Measurements from ENCODE around the gene M1AP.

The M1AP gene

GRCh38 chr2:74576863-74577229 lies 71.3 kb downstream of the M1AP start:
- TF ChIP-seq CTCF (conservative IDR thresholded peaks at IDR 0.05; ENCODE audit: low read length): peak; percentile 56
- DNase-seq (ENCODE audit: low read depth): peak; percentile 98
- no peak overlapping the region; the same call in 1 of the 2 replicates for H3K4me3 ChIP-seq (ENCODE audit: low read length)

DNA sequence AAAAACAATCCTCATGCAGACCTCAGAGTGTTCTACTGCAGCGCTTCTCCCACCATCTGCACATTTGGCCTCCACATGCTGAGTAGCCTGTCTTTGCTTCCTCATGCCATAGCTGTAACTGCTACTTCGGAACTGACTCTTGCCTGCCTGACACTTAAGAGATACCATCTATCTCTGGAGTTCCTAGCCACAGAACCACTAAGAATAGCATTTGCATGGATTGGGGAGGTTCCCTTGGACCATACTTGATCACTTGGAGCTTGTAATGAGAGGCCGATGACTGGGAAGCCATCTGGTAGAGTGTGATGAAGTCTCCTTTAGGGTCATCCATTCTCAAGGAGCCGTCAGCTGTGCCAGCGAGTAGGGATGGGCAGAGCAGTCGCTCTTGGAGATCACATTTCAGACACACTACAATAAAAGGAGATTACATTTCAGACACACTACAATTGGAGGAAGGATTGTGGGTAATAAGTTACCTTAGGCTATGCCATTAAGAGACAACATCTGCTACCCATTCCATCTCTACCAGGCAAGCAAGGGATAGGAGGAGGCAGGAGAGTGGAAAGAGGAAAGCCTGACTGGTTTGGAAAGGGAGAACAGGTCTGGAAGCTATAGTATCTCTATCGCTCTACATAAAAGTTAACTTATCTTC lies 71.8 kb downstream of the M1AP start:
- peak; percentile 96 for DNase-seq (ENCODE audit: low read depth)
- peak overlapping the region; percentile 18 for H3K4me3 ChIP-seq (ENCODE audit: low read length)
- TF ChIP-seq CTCF (conservative IDR thresholded peaks at IDR 0.05; ENCODE audit: low read length): no peak

DNA sequence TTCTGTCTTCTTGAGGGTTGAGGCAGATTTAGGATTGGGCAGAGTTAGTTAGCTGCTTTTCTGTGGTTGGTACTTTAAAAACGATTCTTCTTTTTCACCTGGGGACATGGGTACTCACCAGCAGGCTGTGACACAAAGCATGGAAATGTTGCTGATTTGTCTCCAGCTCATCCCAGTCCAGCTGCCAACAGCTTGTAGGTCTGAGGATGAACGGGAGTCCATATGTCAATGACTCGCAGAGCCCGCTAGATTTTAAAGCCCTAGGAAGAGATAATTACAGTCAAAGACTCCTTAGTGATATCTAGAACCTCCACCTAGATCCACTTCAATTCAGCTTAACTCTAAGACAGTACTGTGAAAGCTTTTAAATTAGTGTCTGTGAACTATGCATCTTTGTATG lies 72.8 kb downstream of the M1AP start:
- no peak for TF ChIP-seq CTCF (conservative IDR thresholded peaks at IDR 0.05; ENCODE audit: low read length)
- peak; percentile 30 for DNase-seq (ENCODE audit: low read depth)

DNA sequence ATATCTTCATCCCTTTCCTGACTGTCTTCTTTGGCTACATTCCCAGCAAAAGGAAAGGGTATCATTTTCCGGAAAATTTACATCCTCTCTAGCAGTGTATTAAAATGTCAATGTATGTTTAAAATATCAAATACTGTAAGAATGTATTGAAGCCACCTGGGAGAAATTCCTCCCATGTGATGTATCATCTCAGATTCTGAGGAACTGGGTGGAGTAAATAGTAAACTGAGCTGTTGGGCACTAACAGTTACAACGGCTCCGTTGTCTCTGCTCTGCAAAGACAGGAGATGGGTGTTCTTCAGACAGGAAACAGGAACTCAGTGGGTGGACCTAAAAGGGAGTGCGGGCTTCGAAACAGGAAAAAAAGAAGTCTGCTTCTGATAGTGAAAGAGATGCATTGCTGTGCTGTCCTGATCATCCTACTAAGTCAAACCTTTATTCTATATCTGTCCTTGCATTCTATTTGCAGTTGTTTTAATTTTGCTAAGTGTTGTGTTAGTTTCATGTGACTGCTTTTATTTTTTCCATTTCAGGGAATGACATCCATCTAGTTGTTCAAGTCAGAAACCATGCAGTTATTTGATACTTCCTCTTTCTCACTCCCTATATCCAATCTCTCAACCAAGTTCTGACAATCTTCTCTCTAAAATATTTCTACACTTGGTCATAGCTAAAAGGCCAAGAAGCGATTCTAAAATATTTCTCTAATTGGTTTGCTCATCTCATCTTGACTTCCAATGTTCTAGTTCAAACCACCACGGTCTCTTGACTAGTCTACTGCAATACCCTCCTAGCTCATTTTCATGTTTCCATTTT lies 74.2 kb downstream of the M1AP start:
- peak; percentile 67 for DNase-seq (ENCODE audit: low read depth)
- TF ChIP-seq CTCF (conservative IDR thresholded peaks at IDR 0.05; ENCODE audit: low read length): no peak
- H3K4me3 ChIP-seq (ENCODE audit: low read length): no peak overlapping the region

More for the DNA sequence above, 72.8 kb downstream of the M1AP start:
- H3K4me3 ChIP-seq (ENCODE audit: low read length): no peak overlapping the region

DNA sequence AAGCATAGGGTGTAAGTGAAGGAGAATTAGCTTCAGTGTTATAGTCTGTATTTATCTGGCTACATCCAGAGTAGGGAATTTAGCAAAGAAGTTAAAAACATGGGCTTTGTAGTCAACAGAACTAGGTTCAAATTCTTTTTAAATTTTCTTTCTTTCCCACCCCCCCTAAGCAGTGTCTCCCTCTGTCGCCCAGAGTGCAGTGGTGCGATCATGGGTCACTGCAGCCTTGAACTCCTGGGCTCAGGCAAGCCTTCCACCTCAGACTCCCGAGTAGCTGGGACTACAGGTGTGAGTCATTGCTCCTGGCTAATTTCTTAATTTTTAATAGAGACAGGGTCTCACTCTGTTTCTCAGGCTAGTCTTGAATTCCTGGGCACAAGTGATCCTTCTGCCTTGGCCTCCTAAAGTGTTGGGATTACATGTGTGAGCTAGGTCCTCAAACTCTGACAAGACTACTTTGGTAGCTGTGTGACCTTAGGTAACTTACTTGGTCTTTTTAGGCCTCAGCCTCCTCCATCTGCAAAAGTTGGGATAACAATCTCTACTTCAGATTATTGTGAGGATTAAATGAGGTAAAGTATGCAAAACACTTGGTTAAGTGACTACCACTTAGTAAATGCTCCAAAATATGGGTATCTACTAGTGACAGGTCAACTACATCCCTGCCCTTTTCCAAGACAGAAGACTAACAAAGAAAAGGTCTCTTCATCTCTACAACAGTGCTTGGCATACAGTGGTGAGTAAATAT lies 75.8 kb downstream of the M1AP start:
- H3K4me3 ChIP-seq (ENCODE audit: low read length): no peak overlapping the region
- TF ChIP-seq CTCF (conservative IDR thresholded peaks at IDR 0.05; ENCODE audit: low read length): no peak
- no peak for DNase-seq (ENCODE audit: low read depth)

- TF ChIP-seq CTCF (conservative IDR thresholded peaks at IDR 0.05; ENCODE audit: low read length): no peak
- H3K4me3 ChIP-seq (ENCODE audit: low read length): no peak overlapping the region
- DNase-seq (ENCODE audit: low read depth): no peak
These were observed 77.1 kb downstream of the M1AP start for GRCh38 chr2:74571058-74571457.

All from AG10803 (cell line).